Measurements from ENCODE around the gene TMEM163.
"Not testable (repeated sequence)": the region's sequence is repeated elsewhere in the genome, so short reads cannot be mapped to it uniquely, and the experiment has no call there.

TMEM163 gene

GRCh38 chr2:134573724-134574123 lies 145.1 kb downstream of the TMEM163 start:
- FAIRE-seq = peak; percentile 63

GRCh38 chr2:134573085-134573370 lies 145.8 kb downstream of the TMEM163 start:
- no peak for FAIRE-seq

GRCh38 chr2:134572314-134573084 lies 146.3 kb downstream of the TMEM163 start:
- no peak for FAIRE-seq

DNA sequence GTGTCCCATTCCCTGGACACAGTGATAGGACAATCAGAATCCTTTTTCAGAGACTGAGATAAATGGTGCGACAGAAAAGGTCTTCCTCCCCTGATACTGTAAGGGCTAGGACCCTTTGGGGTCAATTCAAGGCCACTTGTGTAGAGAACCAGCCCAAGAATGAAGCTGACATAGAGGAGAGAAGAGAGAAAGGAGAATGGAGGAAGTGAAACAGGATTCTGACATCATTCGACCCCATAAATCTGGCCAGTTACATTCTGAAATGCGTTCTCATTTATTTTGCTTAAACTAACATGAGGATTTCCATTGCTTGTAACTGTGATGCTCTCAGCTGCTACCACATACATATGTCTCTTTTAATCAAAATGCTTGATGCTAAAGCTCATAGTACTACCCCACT lies 148.1 kb downstream of the TMEM163 start:
- FAIRE-seq = no peak

DNA sequence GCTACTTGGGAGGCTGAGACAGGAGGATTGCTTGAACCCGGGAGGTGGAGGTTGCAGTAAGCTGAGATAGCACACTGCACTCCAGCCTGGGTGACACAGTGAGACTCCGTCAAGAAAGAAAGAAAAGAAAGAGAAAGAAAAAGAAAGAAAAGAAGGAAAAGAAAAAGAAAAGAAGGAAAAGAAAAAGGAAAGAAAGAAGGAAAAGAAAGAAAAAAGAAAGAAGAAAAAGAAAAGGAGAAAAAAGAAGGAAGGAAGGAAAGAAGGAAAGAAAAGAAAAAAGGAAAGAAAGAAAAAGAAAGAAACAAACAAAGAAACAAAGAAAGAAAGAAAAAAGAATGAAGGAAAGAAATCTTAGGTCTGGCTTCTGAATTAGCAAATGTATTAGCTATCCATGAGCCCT lies 150.4 kb downstream of the TMEM163 start:
- no peak for FAIRE-seq

GRCh38 chr2:134567666-134568065 lies 151.1 kb downstream of the TMEM163 start:
- no peak for FAIRE-seq

DNA sequence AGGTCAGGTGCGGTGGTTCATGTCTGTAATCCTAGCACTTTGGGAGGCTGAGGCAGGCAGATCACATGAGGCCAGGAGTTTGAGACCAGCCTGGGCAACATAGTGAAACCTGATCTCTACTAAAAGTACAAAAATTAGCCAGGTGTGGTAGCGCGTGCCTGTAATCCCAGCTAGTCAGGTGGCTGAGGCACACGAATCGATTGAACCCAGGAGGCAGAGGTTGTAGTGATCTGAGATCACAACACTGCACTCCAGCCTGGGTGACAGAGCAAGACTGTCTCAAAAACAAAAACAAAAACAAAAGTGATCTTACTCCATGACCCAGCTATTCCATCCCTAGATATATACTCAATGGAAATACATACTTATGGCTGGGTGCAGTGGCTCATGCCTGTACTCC lies 153.8 kb downstream of the TMEM163 start:
- not testable (repeated sequence) for FAIRE-seq

- no peak for FAIRE-seq
These were observed 154.3 kb downstream of the TMEM163 start for GRCh38 chr2:134564549-134564948.

- no peak for FAIRE-seq
These were observed 160.5 kb downstream of the TMEM163 start for GRCh38 chr2:134558208-134558830.

DNA sequence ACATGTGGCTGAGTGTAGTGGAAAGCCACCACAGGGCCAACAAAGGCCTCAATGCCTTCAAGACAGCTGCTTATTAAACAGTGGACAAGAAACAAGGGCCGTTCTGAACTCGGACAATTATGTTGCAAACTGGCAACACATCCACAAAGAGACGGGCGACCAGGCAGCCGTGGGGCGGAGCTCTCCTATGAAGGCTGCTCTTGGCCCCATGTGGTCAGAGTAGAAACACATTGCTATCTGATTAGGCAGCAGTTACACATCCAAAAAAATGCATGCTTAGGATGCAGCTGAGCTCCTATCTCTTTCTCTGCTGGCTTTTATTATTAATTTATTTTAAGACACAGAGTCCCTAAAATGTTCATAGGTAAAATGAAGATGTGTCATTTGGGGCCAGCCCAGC lies 163.4 kb downstream of the TMEM163 start:
- FAIRE-seq = no peak

- FAIRE-seq = no peak
These were observed 165.1 kb downstream of the TMEM163 start for GRCh38 chr2:134553657-134554056.

DNA sequence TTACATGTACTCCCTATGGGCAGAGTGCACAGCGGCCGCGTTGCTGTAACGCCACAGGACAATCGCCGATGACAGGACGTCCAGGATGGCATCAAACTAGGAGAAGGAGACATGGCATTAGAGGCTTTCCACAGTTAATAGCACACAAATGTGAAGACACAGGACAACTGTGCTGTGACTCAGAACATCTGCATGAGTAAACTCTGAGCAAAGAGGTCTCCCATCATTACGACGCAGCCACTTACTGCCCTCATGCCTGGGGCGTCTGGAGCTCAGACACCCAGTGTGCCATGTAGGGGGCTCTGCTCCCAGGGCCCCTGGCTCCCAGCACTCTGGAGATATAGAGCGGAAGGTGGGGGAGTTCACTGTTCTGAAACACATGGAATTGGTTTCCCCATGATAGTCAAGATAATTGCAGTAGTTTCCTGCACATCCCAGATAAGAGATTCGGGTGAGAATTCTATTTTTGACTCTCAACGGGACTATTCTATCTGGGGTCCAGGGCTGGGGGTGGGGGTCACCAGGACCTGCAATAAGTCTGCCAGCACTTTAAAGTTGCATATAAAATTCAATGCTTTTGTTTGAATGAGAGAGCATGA lies 168.1 kb downstream of the TMEM163 start:
- no peak for FAIRE-seq

DNA sequence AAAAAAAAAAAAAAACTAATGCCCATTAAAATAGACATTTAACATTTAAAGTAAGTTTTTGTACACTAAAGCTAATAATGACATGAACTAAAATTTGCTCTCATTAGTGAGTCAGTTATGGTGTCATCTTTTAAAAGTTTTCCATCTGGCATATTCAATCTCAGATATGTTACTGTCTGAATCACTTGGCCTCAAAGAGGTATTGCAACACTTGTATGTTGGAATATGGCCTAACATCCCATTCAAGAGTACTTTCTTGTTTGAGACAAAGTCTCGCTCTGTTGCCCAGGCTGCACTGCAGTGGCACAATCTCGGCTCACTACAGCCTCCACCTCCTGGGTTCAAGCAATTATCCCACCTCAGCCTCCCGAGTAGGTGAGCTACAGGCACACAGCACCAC lies 169.7 kb downstream of the TMEM163 start:
- no peak for FAIRE-seq

GRCh38 chr2:134540990-134541389 lies 177.8 kb downstream of the TMEM163 start:
- no peak for FAIRE-seq

DNA sequence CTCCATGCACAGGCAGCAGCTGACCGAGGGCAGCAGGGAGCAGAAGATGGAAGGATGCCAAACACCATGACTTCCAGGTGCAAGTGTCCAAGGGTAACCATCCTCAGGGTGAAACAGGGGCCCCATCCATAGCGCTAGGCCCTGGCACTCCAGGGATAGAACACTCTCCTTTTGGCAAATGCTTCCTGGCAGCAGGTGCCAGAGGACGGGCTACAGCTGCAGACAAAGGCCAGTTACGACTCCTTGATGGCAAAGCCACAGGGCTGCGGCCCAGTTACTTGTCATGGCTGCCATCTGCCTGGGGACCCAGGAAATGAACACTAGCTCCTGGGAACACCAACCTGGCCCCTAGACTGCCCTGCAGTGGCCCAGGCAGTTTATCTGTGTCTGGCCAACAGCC lies 178.8 kb downstream of the TMEM163 start:
- no peak for FAIRE-seq

- no peak for FAIRE-seq
These were observed 181.1 kb downstream of the TMEM163 start for GRCh38 chr2:134537702-134538101.

DNA sequence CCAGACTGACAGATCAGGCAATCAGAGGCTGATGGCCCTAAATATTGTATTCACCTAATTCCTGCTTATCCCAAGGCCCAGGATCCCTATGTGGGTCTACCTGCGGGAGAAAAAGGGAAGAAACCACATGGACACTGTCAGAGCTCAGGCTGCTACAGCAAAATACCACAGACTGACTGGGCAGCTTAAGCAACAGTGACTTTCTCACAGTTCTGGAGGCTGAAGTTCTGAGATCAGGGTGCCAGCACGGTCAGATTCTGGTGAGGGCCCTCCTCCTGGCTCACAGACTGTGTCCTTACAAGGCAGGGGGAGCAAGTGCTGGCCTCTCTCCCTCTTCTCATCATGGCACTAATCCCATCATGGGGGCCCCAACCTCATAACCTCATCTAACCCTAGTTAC lies 181.7 kb downstream of the TMEM163 start:
- no peak for FAIRE-seq

- no peak for FAIRE-seq
These were observed 182.5 kb downstream of the TMEM163 start for GRCh38 chr2:134536296-134536695.

DNA sequence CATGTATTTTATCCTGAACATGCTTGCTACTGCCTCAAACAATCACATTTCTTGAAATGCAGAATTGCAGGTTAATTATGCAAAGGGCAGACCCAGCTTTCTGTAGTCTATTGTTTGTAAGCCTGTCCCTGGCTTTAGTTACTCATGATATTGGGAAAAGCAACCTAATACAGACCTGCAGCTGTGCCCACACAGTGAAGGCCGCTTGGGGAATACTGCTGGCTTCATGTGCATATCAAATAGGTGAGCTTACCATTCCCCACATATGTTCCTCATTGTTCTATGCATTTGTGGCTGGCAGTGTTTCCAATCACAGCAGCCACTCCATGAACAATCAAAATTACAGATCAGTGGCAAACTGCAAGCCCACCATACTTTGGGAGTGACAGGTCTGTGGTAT lies 186.3 kb downstream of the TMEM163 start:
- FAIRE-seq = no peak

- no peak for FAIRE-seq
These were observed 191.4 kb downstream of the TMEM163 start for GRCh38 chr2:134527381-134527780.

DNA sequence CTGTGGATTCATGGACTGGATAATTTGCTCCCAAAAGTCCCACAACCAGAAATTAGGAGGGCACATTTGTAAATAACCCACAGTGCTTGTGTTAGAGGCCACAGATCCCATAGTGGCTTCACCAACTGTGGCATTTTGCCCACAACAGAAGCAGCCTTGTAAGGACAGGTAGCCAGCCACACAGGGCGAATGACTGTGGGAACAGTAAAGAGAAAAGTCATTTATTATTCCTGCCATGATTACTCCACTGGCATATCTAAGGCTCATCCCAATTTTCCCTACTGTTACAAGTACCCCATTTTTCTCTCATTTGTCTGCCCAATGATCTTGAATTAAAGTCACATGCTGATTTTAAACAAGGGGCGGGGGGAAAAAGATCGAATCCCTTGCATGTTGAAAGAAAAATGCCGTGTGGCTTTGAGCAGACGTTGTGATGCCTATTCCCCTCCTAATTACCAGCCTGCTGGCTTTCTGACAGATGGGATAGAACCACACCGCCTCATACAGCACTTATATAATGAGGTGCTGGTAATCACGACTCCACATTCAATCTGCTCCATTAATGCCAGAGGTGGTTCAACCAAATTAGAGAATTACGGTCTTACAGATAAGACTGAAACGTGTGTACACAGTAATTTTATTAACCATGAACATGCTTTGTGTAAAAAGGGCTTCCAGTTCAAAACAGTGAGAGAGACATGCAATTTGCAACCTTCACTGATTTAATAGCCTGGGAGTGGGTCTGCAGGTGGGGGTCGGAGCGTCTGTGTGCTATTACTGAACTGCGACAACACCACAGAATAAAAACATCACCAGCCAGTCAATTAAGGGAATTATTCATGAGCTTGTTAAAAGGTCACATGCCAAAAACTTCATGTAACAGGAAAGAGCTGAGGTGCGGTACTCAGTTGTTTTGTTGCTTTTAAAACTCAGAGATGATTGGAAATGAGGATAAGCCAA lies 196.0 kb downstream of the TMEM163 start:
- FAIRE-seq = no peak

DNA sequence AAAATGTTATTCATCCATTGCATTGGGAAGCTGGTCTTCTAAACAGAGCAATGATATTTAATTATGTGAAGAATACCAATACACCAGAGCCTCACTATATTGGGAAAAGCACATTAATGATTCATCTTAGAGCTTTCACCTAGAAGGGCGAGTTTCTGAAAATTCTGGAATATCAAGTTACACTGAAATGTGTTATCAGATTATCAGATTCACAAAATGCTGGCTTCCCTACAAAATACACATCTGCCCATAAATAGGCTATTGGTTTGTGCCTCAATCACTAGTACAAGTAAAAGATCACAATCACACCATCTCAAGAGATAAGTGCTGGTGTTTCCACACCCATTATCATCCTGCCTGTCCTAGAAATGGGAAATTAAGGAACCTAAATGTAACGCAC lies 200.7 kb downstream of the TMEM163 start:
- no peak for FAIRE-seq

- FAIRE-seq = no peak
These were observed 203.7 kb downstream of the TMEM163 start for GRCh38 chr2:134515137-134515536.
